Hepatocyte (in vitro differentiated cells): Measurements from ENCODE around the gene CHSY1. TPM values are rescaled to one million over a fixed set of nuclear protein-coding genes. Genes with fewer than 3 reads are reported as not detected.

ENCODE experiments used
- DNase-seq: peaks from one replicate; pipeline ENCODE4 v3.0.0-alpha.2; 2016; ENCODE audit warnings: low spot score
- H2AFZ ChIP-seq: fragments of 200-600 bp; sonication (generic); 2 replicates; pipeline ENCODE4 v1.6.0; 2016; ENCODE audit warnings: antibody characterized with exemption, mild to moderate bottlenecking
- H3K27ac ChIP-seq: fragments of 200-600 bp; sonication (generic); 2 replicates; pipeline ENCODE4 v1.5.1; 2016; ENCODE audit warnings: mild to moderate bottlenecking
- H3K27me3 ChIP-seq: fragments of 200-600 bp; sonication (generic); 2 replicates; pipeline ENCODE4 v1.6.1; 2016
- H3K36me3 ChIP-seq: fragments of 200-600 bp; sonication (generic); replicated peaks from 2 replicates; pipeline ENCODE4 v1.5.1; 2016; ENCODE audit warnings: low read depth; ENCODE audit not compliant: insufficient read depth
- H3K4me1 ChIP-seq: fragments of 200-600 bp; sonication (generic); 2 replicates; pipeline ENCODE4 v1.5.1; 2016; ENCODE audit warnings: mild to moderate bottlenecking, moderate library complexity; ENCODE audit not compliant: insufficient read depth
- H3K4me2 ChIP-seq: fragments of 200-600 bp; sonication (generic); 2 replicates; pipeline ENCODE4 v1.6.0; 2016
- H3K4me3 ChIP-seq: fragments of 200-600 bp; sonication (generic); 2 replicates; pipeline ENCODE4 v1.5.1; 2016; ENCODE audit warnings: mild to moderate bottlenecking
- H3K79me2 ChIP-seq: fragments of 200-600 bp; sonication (generic); 2 replicates; pipeline ENCODE4 v1.6.0; 2017; ENCODE audit warnings: mild to moderate bottlenecking
- H3K9me2 ChIP-seq: fragments of 200-600 bp; sonication (generic); replicated peaks from 2 replicates; pipeline ENCODE4 v1.6.0; 2017; ENCODE audit warnings: mild to moderate bottlenecking; ENCODE audit not compliant: insufficient read depth
- H3K9me3 ChIP-seq: fragments of 200-600 bp; sonication (generic); 2 replicates; pipeline ENCODE4 v1.5.1; 2016; ENCODE audit warnings: low read depth, mild to moderate bottlenecking
- H4K20me1 ChIP-seq: fragments of 200-600 bp; sonication (generic); 2 replicates; pipeline ENCODE4 v1.6.0; 2016; ENCODE audit warnings: mild to moderate bottlenecking; ENCODE audit not compliant: insufficient read depth, poor library complexity, severe bottlenecking
- EZH2 ChIP-seq: fragments of 200-600 bp; sonication (generic); IDR thresholded peaks from 2 replicates; pipeline ENCODE4 v1.6.1; 2016; ENCODE audit warnings: antibody characterized with exemption, mild to moderate bottlenecking, borderline replicate concordance
- EZH2phosphoT487 ChIP-seq: fragments of 200-600 bp; sonication (generic); IDR thresholded peaks from one replicate; pipeline ENCODE4 v1.6.1; 2018; ENCODE audit warnings: antibody characterized with exemption, mild to moderate bottlenecking, low read depth, moderate library complexity; ENCODE audit not compliant: unreplicated experiment, severe bottlenecking
- WGBS: methylation state at CpG from one replicate; pipeline ENCODE4 v1.1.6; 2016; ENCODE audit warnings: low lambda C conversion rate; ENCODE audit errors: missing lambda C conversion rate; 5-methylcytosine and 5-hydroxymethylcytosine counted together
- polyA plus RNA-seq: library from polyadenylated mRNA; unstranded; fragments of >200 nt; fragmentation: Nextera tagmentation; extraction: Ambion mirVana; gene quantifications from 2 replicates; pipeline ENCODE4 v1.2.1, GENCODE V29; 2016
- total RNA-seq: library from RNA; depleted of rRNA; stranded (reverse); fragments of >200 nt; gene quantifications from 2 replicates; pipeline ENCODE4 v1.2.3, GENCODE V29; 2014
- TF ChIP-seq, protein P1 (sequence below): fragments of 200-600 bp; sonication (generic); IDR thresholded peaks from 2 replicates; pipeline ENCODE4 v1.5.1; 2016; ENCODE audit warnings: antibody characterized with exemption, mild to moderate bottlenecking; ENCODE audit not compliant: poor library complexity

CHSY1 gene
- total and polyA plus RNA-seq, 2 experiments from 2014 or later, result 22.5 to 27.8 TPM

DNA sequence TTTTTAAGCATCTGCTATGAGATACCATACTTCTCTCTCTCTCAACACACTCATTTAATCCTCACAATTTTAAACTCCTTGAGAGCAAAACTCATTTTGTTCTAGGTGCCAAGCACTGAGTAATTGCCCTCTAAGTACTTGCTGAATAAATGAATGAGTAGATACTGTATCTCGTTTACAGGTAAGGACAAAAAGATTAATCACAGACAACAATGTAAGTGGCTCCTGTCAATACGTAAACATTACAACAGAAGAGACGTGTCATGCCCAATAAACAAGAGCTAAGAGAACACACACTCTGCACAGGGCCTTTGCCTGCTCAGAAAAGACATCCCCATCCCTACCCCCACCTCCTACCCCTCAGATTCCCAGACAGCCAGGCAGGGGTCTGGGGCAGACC, 59.8 kb downstream of the CHSY1 start:
- peaks cover 3% of the 10 kb centered on the region for H4K20me1 ChIP-seq
- H3K79me2 ChIP-seq, result peaks cover 88% of the 10 kb centered on the region
- no peak overlapping the region for H2AFZ ChIP-seq
- no peaks in the 10 kb centered on the region for H3K9me3 ChIP-seq
- DNase-seq, result no peak
- H3K4me3 ChIP-seq, result no peak overlapping the region
- no peak overlapping the region for H3K27ac ChIP-seq
- peaks cover 22% of the 10 kb centered on the region for H3K4me1 ChIP-seq
- no peaks in the 10 kb centered on the region for H3K36me3 ChIP-seq
- H3K27me3 ChIP-seq, result no peaks in the 10 kb centered on the region
- WGBS, result 66% methylated on average over 3 of the region's 3 CpGs
- TF ChIP-seq, protein P1, sequence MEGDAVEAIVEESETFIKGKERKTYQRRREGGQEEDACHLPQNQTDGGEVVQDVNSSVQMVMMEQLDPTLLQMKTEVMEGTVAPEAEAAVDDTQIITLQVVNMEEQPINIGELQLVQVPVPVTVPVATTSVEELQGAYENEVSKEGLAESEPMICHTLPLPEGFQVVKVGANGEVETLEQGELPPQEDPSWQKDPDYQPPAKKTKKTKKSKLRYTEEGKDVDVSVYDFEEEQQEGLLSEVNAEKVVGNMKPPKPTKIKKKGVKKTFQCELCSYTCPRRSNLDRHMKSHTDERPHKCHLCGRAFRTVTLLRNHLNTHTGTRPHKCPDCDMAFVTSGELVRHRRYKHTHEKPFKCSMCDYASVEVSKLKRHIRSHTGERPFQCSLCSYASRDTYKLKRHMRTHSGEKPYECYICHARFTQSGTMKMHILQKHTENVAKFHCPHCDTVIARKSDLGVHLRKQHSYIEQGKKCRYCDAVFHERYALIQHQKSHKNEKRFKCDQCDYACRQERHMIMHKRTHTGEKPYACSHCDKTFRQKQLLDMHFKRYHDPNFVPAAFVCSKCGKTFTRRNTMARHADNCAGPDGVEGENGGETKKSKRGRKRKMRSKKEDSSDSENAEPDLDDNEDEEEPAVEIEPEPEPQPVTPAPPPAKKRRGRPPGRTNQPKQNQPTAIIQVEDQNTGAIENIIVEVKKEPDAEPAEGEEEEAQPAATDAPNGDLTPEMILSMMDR, result no peak
- TF ChIP-seq EZH2 (no peak), EZH2phosphoT487 (no peak)
- no peaks in the 10 kb centered on the region for H3K9me2 ChIP-seq
- H3K4me2 ChIP-seq, result no peak overlapping the region

DNA sequence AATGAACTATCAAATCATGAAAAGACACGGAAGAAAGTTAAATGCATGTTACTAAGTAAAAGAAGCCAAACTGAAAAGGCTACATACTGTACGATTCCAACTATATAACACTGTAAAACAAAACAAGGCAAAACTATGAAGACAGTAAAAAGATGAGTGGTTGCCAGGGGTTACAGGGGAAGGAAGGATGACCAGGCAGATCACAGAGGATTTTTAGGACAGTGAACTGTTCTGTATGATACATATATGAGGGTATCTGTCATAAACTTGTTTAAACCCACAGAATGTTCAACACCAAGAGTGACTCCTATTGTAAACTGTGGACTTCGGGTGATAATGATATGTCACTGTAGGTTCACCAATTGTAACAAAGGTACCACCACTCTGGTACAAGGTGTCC, 60.6 kb downstream of the CHSY1 start:
- Histone ChIP-seq H3K36me3 (no peaks in the 10 kb centered on the region), H2AFZ (no peak overlapping the region), H3K27me3 (no peaks in the 10 kb centered on the region), H3K4me1 (peaks cover 24% of the 10 kb centered on the region), H4K20me1 (peaks cover 3% of the 10 kb centered on the region), H3K79me2 (peaks cover 88% of the 10 kb centered on the region), H3K9me3 (no peaks in the 10 kb centered on the region), H3K4me3 (no peak overlapping the region), H3K9me2 (no peaks in the 10 kb centered on the region), H3K27ac (no peak overlapping the region), H3K4me2 (no peak overlapping the region)
- 80% methylated on average over 3 of the region's 3 CpGs for WGBS
- no peak for TF ChIP-seq EZH2phosphoT487
- DNase-seq, result no peak

DNA sequence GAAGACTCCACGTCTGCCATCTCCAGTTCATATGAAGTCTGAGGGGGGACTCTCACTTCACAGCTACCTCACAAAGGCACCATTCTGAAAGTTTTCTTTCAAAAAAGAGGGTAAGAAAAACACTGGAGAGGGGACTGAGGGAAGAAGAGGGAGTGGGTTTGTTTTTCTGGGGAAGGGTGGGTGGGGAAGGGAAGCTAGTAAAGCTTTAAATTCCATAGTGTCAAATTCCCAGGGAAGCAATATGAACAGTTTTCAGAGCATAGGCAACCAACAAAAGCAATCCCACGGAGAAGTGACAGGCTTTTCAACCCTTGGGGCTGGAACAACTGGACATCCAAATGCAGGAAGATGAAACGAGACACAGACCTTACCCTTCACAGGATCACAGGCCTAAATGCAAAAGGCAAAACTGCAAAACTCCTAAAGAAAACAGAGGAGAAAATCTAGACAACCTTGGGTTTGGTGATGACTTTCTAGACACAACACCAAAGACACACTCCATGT, 61.7 kb downstream of the CHSY1 start:
- H3K4me2 ChIP-seq, result peak overlapping the region; percentile 66
- no peaks in the 10 kb centered on the region for H3K9me2 ChIP-seq
- no peak overlapping the region for H3K4me3 ChIP-seq
- H3K27me3 ChIP-seq, result no peaks in the 10 kb centered on the region
- H3K4me1 ChIP-seq, result peaks cover 24% of the 10 kb centered on the region
- peaks cover 3% of the 10 kb centered on the region for H4K20me1 ChIP-seq
- no peak overlapping the region for H2AFZ ChIP-seq
- WGBS, result 35% methylated on average over 3 of the region's 3 CpGs
- H3K9me3 ChIP-seq, result no peaks in the 10 kb centered on the region
- no peak for TF ChIP-seq EZH2phosphoT487
- TF ChIP-seq, protein P1, result no peak
- TF ChIP-seq EZH2, result no peak
- no peak for DNase-seq
- H3K27ac ChIP-seq, result peak overlapping the region; percentile 91
- H3K79me2 ChIP-seq, result peaks cover 88% of the 10 kb centered on the region
- H3K36me3 ChIP-seq, result no peaks in the 10 kb centered on the region

DNA sequence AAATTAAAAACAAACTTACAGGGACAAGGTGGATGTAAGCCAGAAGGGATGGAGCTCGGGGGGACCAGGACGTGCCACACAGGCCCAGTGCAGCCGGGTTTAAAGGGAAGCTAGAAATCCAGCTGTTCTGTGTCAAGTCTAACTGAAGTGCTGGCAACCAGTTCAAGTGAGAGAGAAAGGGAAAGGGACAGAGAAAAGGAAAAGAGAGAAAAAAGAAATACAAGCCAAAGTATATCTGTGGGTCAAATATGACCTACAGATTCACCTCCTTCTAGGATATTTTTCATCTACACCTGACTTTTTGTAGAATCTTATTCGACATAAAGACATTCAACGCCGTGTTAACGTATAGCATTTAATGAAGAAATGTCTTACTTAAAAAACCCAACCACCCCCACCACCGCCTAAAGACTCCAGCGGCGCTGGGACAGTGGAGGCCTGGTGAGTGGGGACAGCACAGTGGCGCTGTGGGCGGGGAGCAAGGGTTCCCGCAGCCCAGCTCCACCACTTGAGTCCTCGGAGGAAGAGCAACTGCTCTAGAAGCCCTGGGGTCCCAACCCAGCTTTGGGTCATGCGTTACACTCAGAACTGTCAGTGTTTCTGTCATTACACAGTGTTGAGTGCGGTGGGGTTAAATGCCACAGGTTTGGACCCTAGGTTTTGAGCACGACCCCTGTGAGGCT, 62.3 kb downstream of the CHSY1 start:
- no peak for TF ChIP-seq EZH2phosphoT487
- TF ChIP-seq, protein P1, result no peak
- no peak for TF ChIP-seq EZH2
- 88% methylated on average over 17 of the region's 17 CpGs for WGBS
- Histone ChIP-seq H3K79me2 (peaks cover 88% of the 10 kb centered on the region), H3K36me3 (no peaks in the 10 kb centered on the region), H3K9me2 (no peaks in the 10 kb centered on the region), H4K20me1 (peaks cover 3% of the 10 kb centered on the region), H3K27ac (peak overlapping the region; percentile 91), H3K4me2 (peak overlapping the region; percentile 66), H2AFZ (no peak overlapping the region), H3K9me3 (no peaks in the 10 kb centered on the region), H3K4me1 (peaks cover 24% of the 10 kb centered on the region), H3K4me3 (no peak overlapping the region), H3K27me3 (no peaks in the 10 kb centered on the region)
- no peak for DNase-seq
